Neural progenitor cell (in vitro differentiated cells): ENCODE results near the gene GLMP. TPM values are rescaled to one million over a fixed set of nuclear protein-coding genes. Genes with fewer than 3 reads are reported as not detected.

Source experiments
- DNase-seq: peaks from one replicate; pipeline ENCODE4 v3.0.0-alpha.2; 2016; ENCODE audit warnings: low spot score
- H2AFZ ChIP-seq: fragments of 200-600 bp; sonication (generic); replicated peaks from 2 replicates; pipeline ENCODE4 v1.6.1; 2016; ENCODE audit warnings: antibody characterized with exemption
- H3F3A ChIP-seq: fragments of 200-600 bp; sonication (generic); 2 replicates; pipeline ENCODE4 v1.6.1; 2016; ENCODE audit warnings: antibody characterized with exemption, low read depth
- H3K27ac ChIP-seq: fragments of 200-600 bp; sonication (generic); 2 replicates; pipeline ENCODE4 v1.5.1; 2016; ENCODE audit warnings: mild to moderate bottlenecking
- H3K27me3 ChIP-seq: fragments of 200-600 bp; sonication (generic); 2 replicates; pipeline ENCODE4 v1.6.1; 2016; ENCODE audit warnings: mild to moderate bottlenecking, moderate library complexity
- H3K36me3 ChIP-seq: fragments of 200-600 bp; sonication (generic); 2 replicates; pipeline ENCODE4 v1.5.1; 2016
- H3K4me1 ChIP-seq: fragments of 200-600 bp; sonication (generic); 2 replicates; pipeline ENCODE4 v1.6.1; 2016; ENCODE audit warnings: mixed run types
- H3K4me2 ChIP-seq: fragments of 200-600 bp; sonication (generic); 2 replicates; pipeline ENCODE4 v1.6.1; 2016
- H3K4me3 ChIP-seq: fragments of 200-600 bp; sonication (generic); 2 replicates; pipeline ENCODE4 v1.5.1; 2016
- H3K79me2 ChIP-seq: fragments of 200-600 bp; sonication (generic); 2 replicates; pipeline ENCODE4 v1.6.1; 2016; ENCODE audit warnings: low read depth
- H3K9ac ChIP-seq: fragments of 200-600 bp; sonication (generic); 2 replicates; pipeline ENCODE4 v1.6.1; 2016
- H3K9me3 ChIP-seq: fragments of 200-600 bp; sonication (generic); 2 replicates; pipeline ENCODE4 v1.5.1; 2016; ENCODE audit warnings: low read depth
- H4K20me1 ChIP-seq: fragments of 200-600 bp; sonication (generic); 2 replicates; pipeline ENCODE4 v1.6.1; 2016; ENCODE audit warnings: low read depth
- H3K27ac Mint-ChIP-seq: 3 replicates; pipeline ENCODE4 v1.8.0; 2021; ENCODE audit warnings: mixed read lengths
- H3K27me3 Mint-ChIP-seq: 2 replicates; pipeline ENCODE4 v1.8.0; 2022; ENCODE audit warnings: low read depth, mild to moderate bottlenecking, inconsistent platforms, moderate library complexity, mixed read lengths; ENCODE audit not compliant: insufficient read depth
- H3K36me3 Mint-ChIP-seq: 3 replicates; pipeline ENCODE4 v1.8.0; 2021; ENCODE audit warnings: mixed read lengths
- H3K4me1 Mint-ChIP-seq: 3 replicates; pipeline ENCODE4 v1.8.0; 2021; ENCODE audit warnings: mixed read lengths
- H3K4me3 Mint-ChIP-seq: 3 replicates; pipeline ENCODE4 v1.8.0; 2021; ENCODE audit warnings: mild to moderate bottlenecking, moderate library complexity, mixed read lengths
- H3K9me3 Mint-ChIP-seq: 3 replicates; pipeline ENCODE4 v1.8.0; 2020; ENCODE audit warnings: mixed read lengths
- CTCF ChIP-seq: fragments of 200-600 bp; sonication (generic); IDR thresholded peaks from 2 replicates; pipeline ENCODE4 v1.5.1; 2017; ENCODE audit warnings: antibody characterized with exemption, mild to moderate bottlenecking
- EZH2 ChIP-seq: fragments of 200-600 bp; sonication (generic); IDR thresholded peaks from 2 replicates; pipeline ENCODE4 v1.6.1; 2017; ENCODE audit warnings: antibody characterized with exemption, mild to moderate bottlenecking, moderate library complexity
- EZH2phosphoT487 ChIP-seq: fragments of 200-600 bp; sonication (generic); IDR thresholded peaks from 2 replicates; pipeline ENCODE4 v1.6.1; 2017; ENCODE audit warnings: antibody characterized with exemption
- total RNA-seq: library from RNA; depleted of rRNA; stranded (reverse); fragments of >200 nt; gene quantifications from 2 replicates; pipeline ENCODE4 v1.2.3, GENCODE V29; 2015; ENCODE audit warnings: low replicate concordance

The GLMP gene
- total RNA-seq, 1 donor from 2014 or later, result 38.7 TPM

GRCh38 chr1:156266051-156266450 is 29.4 kb downstream of the GLMP start:
- Mint-ChIP-seq H3K9me3 (no peaks in the 10 kb centered on the region), H3K27ac (no peak overlapping the region)

GRCh38 chr1:156263288-156263655 is 32.2 kb downstream of the GLMP start:
- H3K4me3 Mint-ChIP-seq, result no peak overlapping the region
- no peak overlapping the region for H3K27ac Mint-ChIP-seq
- Histone ChIP-seq H3K4me1 (no peaks in the 10 kb centered on the region), H3K9me3 (no peaks in the 10 kb centered on the region), H3K27me3 (no peaks in the 10 kb centered on the region), H3K9ac (no peak overlapping the region), H2AFZ (no peak overlapping the region), H3K4me2 (no peak overlapping the region), H3K79me2 (no peaks in the 10 kb centered on the region), H3K27ac (no peak overlapping the region), H3K4me3 (no peak overlapping the region), H3K36me3 (peaks cover 5% of the 10 kb centered on the region), H4K20me1 (no peaks in the 10 kb centered on the region), H3F3A (no peaks in the 10 kb centered on the region)
- peaks cover 2% of the 10 kb centered on the region for H3K27me3 Mint-ChIP-seq
- TF ChIP-seq CTCF (no peak), EZH2phosphoT487 (no peak), EZH2 (no peak)
- no peaks in the 10 kb centered on the region for H3K9me3 Mint-ChIP-seq
- peaks cover 56% of the 10 kb centered on the region for H3K36me3 Mint-ChIP-seq
- H3K4me1 Mint-ChIP-seq, result no peaks in the 10 kb centered on the region
- no peak for DNase-seq

More at GRCh38 chr1:156266051-156266450, 29.4 kb downstream of the GLMP start:
- H3K36me3 Mint-ChIP-seq, result peaks cover 54% of the 10 kb centered on the region
- Histone ChIP-seq H4K20me1 (no peaks in the 10 kb centered on the region), H3K27me3 (no peaks in the 10 kb centered on the region), H3K9me3 (no peaks in the 10 kb centered on the region), H3K4me2 (no peak overlapping the region), H3K9ac (no peak overlapping the region), H2AFZ (no peak overlapping the region), H3K4me3 (no peak overlapping the region), H3K4me1 (no peaks in the 10 kb centered on the region), H3K79me2 (no peaks in the 10 kb centered on the region), H3K36me3 (peaks cover 5% of the 10 kb centered on the region), H3K27ac (no peak overlapping the region), H3F3A (no peaks in the 10 kb centered on the region)
- no peak overlapping the region for H3K4me3 Mint-ChIP-seq
- TF ChIP-seq CTCF, result no peak
- no peak for TF ChIP-seq EZH2phosphoT487
- no peak for DNase-seq
- no peaks in the 10 kb centered on the region for H3K4me1 Mint-ChIP-seq
- H3K27me3 Mint-ChIP-seq, result peaks cover 2% of the 10 kb centered on the region

GRCh38 chr1:156262461-156263287 is 32.8 kb downstream of the GLMP start:
- H3F3A ChIP-seq, result no peaks in the 10 kb centered on the region
- H3K4me1 Mint-ChIP-seq, result no peaks in the 10 kb centered on the region
- no peaks in the 10 kb centered on the region for H3K79me2 ChIP-seq
- H3K36me3 ChIP-seq, result peaks cover 5% of the 10 kb centered on the region
- H3K4me2 ChIP-seq, result no peak overlapping the region
- H3K27me3 ChIP-seq, result no peaks in the 10 kb centered on the region
- DNase-seq, result no peak
- peaks cover 51% of the 10 kb centered on the region for H3K36me3 Mint-ChIP-seq
- TF ChIP-seq EZH2phosphoT487 (no peak), EZH2 (no peak), CTCF (no peak)
- no peak overlapping the region for H3K27ac ChIP-seq
- no peaks in the 10 kb centered on the region for H4K20me1 ChIP-seq
- H3K4me1 ChIP-seq, result no peaks in the 10 kb centered on the region
- H3K9ac ChIP-seq, result no peak overlapping the region
- no peak overlapping the region for H3K4me3 ChIP-seq
- no peaks in the 10 kb centered on the region for H3K9me3 ChIP-seq
- H3K9me3 Mint-ChIP-seq, result no peaks in the 10 kb centered on the region
- H3K27ac Mint-ChIP-seq, result no peak overlapping the region
- H2AFZ ChIP-seq, result no peak overlapping the region
- no peak overlapping the region for H3K4me3 Mint-ChIP-seq
- peaks cover 2% of the 10 kb centered on the region for H3K27me3 Mint-ChIP-seq
